Neural cell (in vitro differentiated cells): ENCODE results near the gene SKI. TPM values are rescaled to one million over a fixed set of nuclear protein-coding genes. Genes with fewer than 3 reads are reported as not detected.

Source experiments
- H2AFZ ChIP-seq: fragments of 200-600, 300-800 bp; sonication (generic), shearing (Covaris generic); 2 replicates; pipeline ENCODE4 v1.6.0; 2014; ENCODE audit warnings: low read depth, mild to moderate bottlenecking, antibody characterized with exemption, low read length, moderate library complexity
- H3F3A ChIP-seq: fragments of 200-600 bp; shearing (Covaris generic); 2 replicates; pipeline ENCODE4 v1.6.1; 2016; ENCODE audit warnings: mild to moderate bottlenecking, moderate library complexity, mixed read lengths, antibody characterized with exemption, low read length; ENCODE audit not compliant: insufficient read depth, poor library complexity, severe bottlenecking
- H3K27ac ChIP-seq: fragments of 200-600, 300-800 bp; sonication (generic), shearing (Covaris generic); 2 replicates; pipeline ENCODE4 v1.5.1; 2014; ENCODE audit warnings: mild to moderate bottlenecking, low read length, moderate library complexity
- H3K27me3 ChIP-seq: fragments of 300-800, 200-600 bp; sonication (generic), shearing (Covaris generic); 2 replicates; pipeline ENCODE4 v1.6.0; 2014; ENCODE audit warnings: mild to moderate bottlenecking, low read depth, low read length, moderate library complexity; ENCODE audit not compliant: insufficient read depth
- H3K36me3 ChIP-seq: fragments of 300-800, 200-600 bp; sonication (generic), shearing (Covaris generic); 2 replicates; pipeline ENCODE4 v1.5.1; 2014; ENCODE audit warnings: mild to moderate bottlenecking, antibody characterized with exemption, low read length, moderate library complexity; ENCODE audit not compliant: insufficient read depth
- H3K4me2 ChIP-seq: fragments of 300-800, 200-600 bp; sonication (generic), shearing (Covaris generic); 2 replicates; pipeline ENCODE4 v1.6.0; 2014; ENCODE audit warnings: mild to moderate bottlenecking, low read length
- H3K4me3 ChIP-seq: fragments of 300-800, 200-600 bp; sonication (generic), shearing (Covaris generic); 2 replicates; pipeline ENCODE4 v1.5.1; 2014; ENCODE audit warnings: mild to moderate bottlenecking, low read length, moderate library complexity
- H3K79me2 ChIP-seq: fragments of 200-600 bp; shearing (Covaris generic); replicated peaks from 2 replicates; pipeline ENCODE4 v1.6.0; 2014; ENCODE audit warnings: mild to moderate bottlenecking, low read length, moderate library complexity; ENCODE audit not compliant: insufficient read depth
- H3K9ac ChIP-seq: fragments of 300-800, 200-600 bp; sonication (generic), shearing (Covaris generic); 2 replicates; pipeline ENCODE4 v1.6.1; 2016; ENCODE audit warnings: mild to moderate bottlenecking, low read length, mixed read lengths
- H3K9me2 ChIP-seq: fragments of 200-600 bp; shearing (Covaris generic); 2 replicates; pipeline ENCODE4 v1.6.1; 2016; ENCODE audit warnings: mild to moderate bottlenecking, low read length, mixed read lengths; ENCODE audit not compliant: insufficient read depth
- H3K9me3 ChIP-seq: fragments of 200-600, 300-800 bp; sonication (generic), shearing (Covaris generic); 2 replicates; pipeline ENCODE4 v1.6.1; 2016; ENCODE audit warnings: mild to moderate bottlenecking, mixed run types, low read length, moderate library complexity, mixed read lengths
- H4K20me1 ChIP-seq: fragments of 200-600 bp; shearing (Covaris generic); 2 replicates; pipeline ENCODE4 v1.6.1; 2016; ENCODE audit warnings: mild to moderate bottlenecking, mixed run types; ENCODE audit not compliant: insufficient read depth
- EP300 ChIP-seq: fragments of 450-650 bp; conservative IDR thresholded peaks from 2 replicates; pipeline ENCODE4 v1.6.1; 2014; ENCODE audit warnings: antibody characterized with exemption, mild to moderate bottlenecking, moderate library complexity; ENCODE audit not compliant: poor library complexity, severe bottlenecking
- EZH2 ChIP-seq: fragments of 200-600, 300-800 bp; shearing (Covaris generic), sonication (generic); IDR thresholded peaks from 2 replicates; pipeline ENCODE4 v1.6.1; 2014; ENCODE audit warnings: antibody characterized with exemption, low read length, borderline replicate concordance, mild to moderate bottlenecking; ENCODE audit not compliant: insufficient read depth, poor library complexity, severe bottlenecking
- MXI1 ChIP-seq: fragments of 450-650 bp; conservative IDR thresholded peaks from 2 replicates; pipeline ENCODE4 v1.6.1; 2014; ENCODE audit warnings: antibody characterized with exemption, mild to moderate bottlenecking; ENCODE audit not compliant: poor library complexity, severe bottlenecking
- POLR2AphosphoS5 ChIP-seq: IDR thresholded peaks from 2 replicates; pipeline ENCODE4 v1.6.1; 2012
- RAD21 ChIP-seq: fragments of 450-650 bp; conservative IDR thresholded peaks from 2 replicates; pipeline ENCODE4 v1.6.1; 2014; ENCODE audit warnings: antibody characterized with exemption, mild to moderate bottlenecking, moderate library complexity
- SMC3 ChIP-seq: fragments of 450-650 bp; conservative IDR thresholded peaks from 2 replicates; pipeline ENCODE4 v1.6.1; 2014; ENCODE audit warnings: antibody characterized with exemption, mild to moderate bottlenecking, moderate library complexity; ENCODE audit not compliant: poor library complexity
- TAF1 ChIP-seq: IDR thresholded peaks from 2 replicates; pipeline ENCODE4 v1.6.1; 2012; ENCODE audit warnings: low read depth
- polyA plus RNA-seq: library from polyadenylated mRNA; depleted of rRNA; stranded (reverse); fragments of >200 nt; gene quantifications from 2 replicates; pipeline ENCODE4 v1.2.3, GENCODE V29; 2014
- TF ChIP-seq, protein P1 (sequence below): fragments of 450-650 bp; IDR thresholded peaks from 2 replicates; pipeline ENCODE4 v1.5.1; 2014; ENCODE audit warnings: antibody characterized with exemption, mild to moderate bottlenecking, moderate library complexity; ENCODE audit not compliant: poor library complexity, severe bottlenecking
- TF ChIP-seq, protein P2 (sequence below): IDR thresholded peaks from 2 replicates; pipeline ENCODE4 v1.6.1; 2012; ENCODE audit warnings: borderline replicate concordance

The SKI gene
- polyA plus RNA-seq, 1 donor from 2014 or later: 4.1 TPM

DNA sequence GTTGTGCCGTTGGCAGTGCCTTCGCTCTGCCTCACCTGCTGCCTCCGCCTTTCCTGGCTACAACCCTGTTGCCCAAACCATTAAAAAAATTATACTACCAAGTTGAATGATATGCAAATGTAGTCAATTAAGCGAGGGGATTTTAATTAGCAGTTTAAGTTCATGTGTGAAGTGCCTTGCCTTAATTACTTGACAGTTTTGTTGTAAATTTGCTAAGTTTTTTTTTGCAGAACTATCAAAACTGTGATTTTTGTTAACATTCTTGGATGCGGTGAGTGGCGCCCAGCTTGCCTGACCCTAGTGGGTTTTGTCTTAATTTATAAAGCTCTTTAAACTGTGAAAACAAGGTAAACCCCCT lies 10.9 kb downstream of the SKI start:
- Histone ChIP-seq H3K4me3 (no peak overlapping the region), H4K20me1 (peaks cover 17% of the 10 kb centered on the region), H3K79me2 (peaks cover 77% of the 10 kb centered on the region), H3K9me2 (no peaks in the 10 kb centered on the region), H2AFZ (no peak overlapping the region), H3K4me2 (no peak overlapping the region), H3K36me3 (no peaks in the 10 kb centered on the region), H3K9me3 (no peaks in the 10 kb centered on the region), H3K27ac (no peak overlapping the region), H3K9ac (no peak overlapping the region), H3K27me3 (no peaks in the 10 kb centered on the region), H3F3A (no peaks in the 10 kb centered on the region)
- no peak for TF ChIP-seq EZH2
- no peak for TF ChIP-seq POLR2AphosphoS5

DNA sequence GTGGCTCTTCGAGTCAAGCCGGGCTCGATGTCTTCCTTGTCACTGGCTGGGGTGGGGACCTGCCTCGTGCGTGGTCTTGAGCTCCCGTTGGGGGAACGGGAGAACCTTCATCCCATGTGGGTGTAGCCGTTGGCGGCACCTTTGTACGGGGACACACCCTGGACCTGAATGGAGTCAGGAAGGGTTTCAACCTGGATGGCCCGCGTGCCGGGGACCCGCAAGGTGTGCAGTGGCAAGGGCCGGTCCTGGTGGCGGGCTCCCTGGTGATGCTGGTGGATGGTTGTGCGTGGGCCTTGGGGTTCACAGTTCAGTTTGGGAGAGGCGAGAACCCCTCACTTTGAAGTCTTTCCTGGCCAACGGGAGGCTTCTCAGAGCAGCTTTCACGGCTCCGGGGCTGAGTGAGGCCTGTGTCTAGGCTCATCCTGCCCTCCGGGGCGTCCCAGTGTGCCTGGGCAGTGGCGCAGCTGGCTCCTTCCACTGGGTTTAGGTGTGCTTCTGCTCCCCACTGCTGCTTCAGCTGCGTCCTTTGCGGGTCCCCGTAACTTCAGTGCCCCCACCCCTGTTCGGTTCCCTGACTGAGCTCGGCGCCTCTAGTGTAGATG lies 11.4 kb downstream of the SKI start:
- no peak overlapping the region for H3K27ac ChIP-seq

DNA sequence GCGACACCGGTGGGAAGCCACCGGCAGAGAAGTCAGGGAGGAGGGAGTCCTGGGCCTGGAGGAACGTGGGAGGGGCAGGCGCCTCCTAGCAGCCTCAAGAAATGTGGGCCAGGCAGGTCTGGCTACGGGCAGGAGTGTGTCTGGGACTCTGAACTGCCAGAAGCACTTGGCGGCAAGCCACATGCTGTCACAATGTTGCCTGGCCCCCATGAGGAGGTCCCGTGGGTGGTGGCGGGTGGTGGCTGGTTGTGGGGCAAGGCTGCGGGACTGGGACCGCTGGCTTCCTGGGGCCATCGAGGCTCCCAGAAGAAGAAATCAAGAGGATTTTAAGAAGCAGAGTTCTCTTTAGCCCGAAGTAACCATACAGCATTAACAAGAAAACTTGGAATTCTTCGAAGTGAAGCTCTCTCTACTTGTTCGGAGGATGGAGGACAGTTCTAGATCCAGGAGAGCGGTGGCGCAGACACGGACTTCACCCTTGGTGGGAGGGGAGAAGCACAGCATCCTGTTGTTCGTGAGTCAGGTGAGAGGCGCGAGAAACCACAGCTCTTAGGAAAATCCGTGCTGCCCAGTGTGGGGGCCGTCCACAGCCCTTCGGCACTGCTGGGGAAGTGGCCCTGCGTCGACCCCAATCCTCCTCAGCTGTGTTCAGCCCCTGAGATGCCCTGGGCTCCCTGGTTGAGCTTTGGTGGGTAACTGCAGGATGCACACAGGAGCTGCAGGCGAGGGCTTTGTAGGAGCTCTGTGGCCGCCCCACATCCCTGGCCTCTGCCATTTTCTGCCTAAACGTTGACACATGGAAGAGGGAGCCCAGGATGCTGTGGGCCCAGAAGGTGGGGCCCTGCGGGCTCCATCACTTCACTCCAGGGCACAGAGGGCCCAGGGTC lies 12.4 kb downstream of the SKI start:
- Histone ChIP-seq H3K9me3 (no peaks in the 10 kb centered on the region), H3K4me2 (no peak overlapping the region), H2AFZ (no peak overlapping the region), H3K4me3 (no peak overlapping the region), H3K9me2 (no peaks in the 10 kb centered on the region), H3K9ac (no peak overlapping the region), H3F3A (no peaks in the 10 kb centered on the region), H4K20me1 (peaks cover 8% of the 10 kb centered on the region), H3K27me3 (no peaks in the 10 kb centered on the region), H3K27ac (no peak overlapping the region), H3K36me3 (no peaks in the 10 kb centered on the region), H3K79me2 (peaks cover 69% of the 10 kb centered on the region)
- TF ChIP-seq POLR2AphosphoS5 (no peak), RAD21 (no peak), TAF1 (no peak), EZH2 (no peak), EP300 (no peak), MXI1 (no peak), SMC3 (no peak)
- TF ChIP-seq, protein P1, sequence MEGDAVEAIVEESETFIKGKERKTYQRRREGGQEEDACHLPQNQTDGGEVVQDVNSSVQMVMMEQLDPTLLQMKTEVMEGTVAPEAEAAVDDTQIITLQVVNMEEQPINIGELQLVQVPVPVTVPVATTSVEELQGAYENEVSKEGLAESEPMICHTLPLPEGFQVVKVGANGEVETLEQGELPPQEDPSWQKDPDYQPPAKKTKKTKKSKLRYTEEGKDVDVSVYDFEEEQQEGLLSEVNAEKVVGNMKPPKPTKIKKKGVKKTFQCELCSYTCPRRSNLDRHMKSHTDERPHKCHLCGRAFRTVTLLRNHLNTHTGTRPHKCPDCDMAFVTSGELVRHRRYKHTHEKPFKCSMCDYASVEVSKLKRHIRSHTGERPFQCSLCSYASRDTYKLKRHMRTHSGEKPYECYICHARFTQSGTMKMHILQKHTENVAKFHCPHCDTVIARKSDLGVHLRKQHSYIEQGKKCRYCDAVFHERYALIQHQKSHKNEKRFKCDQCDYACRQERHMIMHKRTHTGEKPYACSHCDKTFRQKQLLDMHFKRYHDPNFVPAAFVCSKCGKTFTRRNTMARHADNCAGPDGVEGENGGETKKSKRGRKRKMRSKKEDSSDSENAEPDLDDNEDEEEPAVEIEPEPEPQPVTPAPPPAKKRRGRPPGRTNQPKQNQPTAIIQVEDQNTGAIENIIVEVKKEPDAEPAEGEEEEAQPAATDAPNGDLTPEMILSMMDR: no peak
- TF ChIP-seq, protein P2, sequence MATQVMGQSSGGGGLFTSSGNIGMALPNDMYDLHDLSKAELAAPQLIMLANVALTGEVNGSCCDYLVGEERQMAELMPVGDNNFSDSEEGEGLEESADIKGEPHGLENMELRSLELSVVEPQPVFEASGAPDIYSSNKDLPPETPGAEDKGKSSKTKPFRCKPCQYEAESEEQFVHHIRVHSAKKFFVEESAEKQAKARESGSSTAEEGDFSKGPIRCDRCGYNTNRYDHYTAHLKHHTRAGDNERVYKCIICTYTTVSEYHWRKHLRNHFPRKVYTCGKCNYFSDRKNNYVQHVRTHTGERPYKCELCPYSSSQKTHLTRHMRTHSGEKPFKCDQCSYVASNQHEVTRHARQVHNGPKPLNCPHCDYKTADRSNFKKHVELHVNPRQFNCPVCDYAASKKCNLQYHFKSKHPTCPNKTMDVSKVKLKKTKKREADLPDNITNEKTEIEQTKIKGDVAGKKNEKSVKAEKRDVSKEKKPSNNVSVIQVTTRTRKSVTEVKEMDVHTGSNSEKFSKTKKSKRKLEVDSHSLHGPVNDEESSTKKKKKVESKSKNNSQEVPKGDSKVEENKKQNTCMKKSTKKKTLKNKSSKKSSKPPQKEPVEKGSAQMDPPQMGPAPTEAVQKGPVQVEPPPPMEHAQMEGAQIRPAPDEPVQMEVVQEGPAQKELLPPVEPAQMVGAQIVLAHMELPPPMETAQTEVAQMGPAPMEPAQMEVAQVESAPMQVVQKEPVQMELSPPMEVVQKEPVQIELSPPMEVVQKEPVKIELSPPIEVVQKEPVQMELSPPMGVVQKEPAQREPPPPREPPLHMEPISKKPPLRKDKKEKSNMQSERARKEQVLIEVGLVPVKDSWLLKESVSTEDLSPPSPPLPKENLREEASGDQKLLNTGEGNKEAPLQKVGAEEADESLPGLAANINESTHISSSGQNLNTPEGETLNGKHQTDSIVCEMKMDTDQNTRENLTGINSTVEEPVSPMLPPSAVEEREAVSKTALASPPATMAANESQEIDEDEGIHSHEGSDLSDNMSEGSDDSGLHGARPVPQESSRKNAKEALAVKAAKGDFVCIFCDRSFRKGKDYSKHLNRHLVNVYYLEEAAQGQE: no peak

More for the DNA sequence above, 11.4 kb downstream of the SKI start:
- no peak overlapping the region for H3K9ac ChIP-seq
- H4K20me1 ChIP-seq: peaks cover 12% of the 10 kb centered on the region
- H3K27me3 ChIP-seq: no peaks in the 10 kb centered on the region
- H3F3A ChIP-seq: no peaks in the 10 kb centered on the region
- no peak overlapping the region for H3K4me3 ChIP-seq
- no peak overlapping the region for H3K4me2 ChIP-seq
- H3K9me2 ChIP-seq: no peaks in the 10 kb centered on the region
- H3K9me3 ChIP-seq: no peaks in the 10 kb centered on the region
- H3K79me2 ChIP-seq: peaks cover 75% of the 10 kb centered on the region
- H2AFZ ChIP-seq: no peak overlapping the region
- no peak for TF ChIP-seq EP300
- H3K36me3 ChIP-seq: no peaks in the 10 kb centered on the region
